Suprapubic skin (tissue), 4 donors: ENCODE results near the gene MRPL40.
"Not testable (repeated sequence)": the region's sequence is repeated elsewhere in the genome, so short reads cannot be mapped to it uniquely, and the experiment has no call there.

ENCODE experiments used
- POLR2A ChIP-seq, 2 donors: fragments of 450-650 bp; IDR thresholded peaks; one replicate each; pipeline ENCODE4 v1.6.1; 2017; ENCODE audit warnings: antibody characterized with exemption in 2 of 2, mild to moderate bottlenecking in 2 of 2, moderate library complexity in 2 of 2
- POLR2AphosphoS5 ChIP-seq, 3 donors: sonication (generic); formaldehyde crosslinking; IDR thresholded peaks; one replicate each; pipeline ENCODE4 v1.6.1; 2017; ENCODE audit warnings: antibody characterized with exemption in 3 of 3

- TF ChIP-seq POLR2A, POLR2AphosphoS5 (IDR thresholded peaks at IDR 0.05): not testable (repeated sequence)
These were observed 4.3 kb downstream of the MRPL40 start for GRCh38 chr22:19436444-19437161.
